Fibroblast of the aortic adventitia (primary cell): ENCODE measurements around the gene RPL12. TPM values are rescaled to one million over a fixed set of nuclear protein-coding genes. Genes with fewer than 3 reads are reported as not detected.

Experiments used
- DNase-seq: peaks from one replicate; pipeline ENCODE4 v3.0.0-alpha.2; 2010; ENCODE audit warnings: low read depth
- H3K4me3 ChIP-seq: 2 replicates; pipeline ENCODE4 v1.5.1; 2011; ENCODE audit warnings: low read depth, mild to moderate bottlenecking, control low read depth, low read length, moderate library complexity
- CTCF ChIP-seq: IDR thresholded peaks from 2 replicates; pipeline ENCODE4 v1.5.1; 2011; ENCODE audit warnings: mild to moderate bottlenecking, low read length, control low read depth, inconsistent platforms; ENCODE audit not compliant: insufficient read depth
- total RNA-seq: library from RNA; depleted of rRNA; stranded (reverse); fragments of >200 nt; gene quantifications from 2 replicates; pipeline ENCODE4 v1.2.3, GENCODE V29; 2012; ENCODE audit warnings: low replicate concordance

Gene RPL12
- total RNA-seq, 1 donor: 2,619 TPM

- TF ChIP-seq CTCF: no peak
- no peak overlapping the region for H3K4me3 ChIP-seq
- no peak for DNase-seq
Observed at GRCh38 chr9:127457191-127457878, 6.1 kb upstream of the RPL12 start.

- DNase-seq: peak; percentile 13
- H3K4me3 ChIP-seq: no peak overlapping the region
- no peak for TF ChIP-seq CTCF
Observed at GRCh38 chr9:127455324-127455992, 4.3 kb upstream of the RPL12 start.

GRCh38 chr9:127452691-127453090, 1.5 kb upstream of the RPL12 start:
- peak; percentile 82 for DNase-seq
- peak overlapping the region; percentile 89 for H3K4me3 ChIP-seq
- TF ChIP-seq CTCF: no peak

GRCh38 chr9:127451858-127452656, 851 bp upstream of the RPL12 start:
- no peak for TF ChIP-seq CTCF
- peak; percentile 58 for DNase-seq
- H3K4me3 ChIP-seq: peak overlapping the region; percentile 89

GRCh38 chr9:127451608-127451857, 327 bp upstream of the RPL12 start:
- DNase-seq: no peak
- H3K4me3 ChIP-seq: peak overlapping the region; percentile 89
- TF ChIP-seq CTCF: no peak

- TF ChIP-seq CTCF: no peak
- H3K4me3 ChIP-seq: peak overlapping the region; percentile 89
- peak; percentile 55 for DNase-seq
Observed at GRCh38 chr9:127450243-127450760, 904 bp downstream of the RPL12 start.
